ENCODE data around the gene NRDC. TPM values are rescaled to one million over a fixed set of nuclear protein-coding genes. Genes with fewer than 3 reads are reported as not detected.

Gene NRDC
- total RNA-seq, 2 donors from 2014 or later, result 56.8 to 57.7 TPM

DNA sequence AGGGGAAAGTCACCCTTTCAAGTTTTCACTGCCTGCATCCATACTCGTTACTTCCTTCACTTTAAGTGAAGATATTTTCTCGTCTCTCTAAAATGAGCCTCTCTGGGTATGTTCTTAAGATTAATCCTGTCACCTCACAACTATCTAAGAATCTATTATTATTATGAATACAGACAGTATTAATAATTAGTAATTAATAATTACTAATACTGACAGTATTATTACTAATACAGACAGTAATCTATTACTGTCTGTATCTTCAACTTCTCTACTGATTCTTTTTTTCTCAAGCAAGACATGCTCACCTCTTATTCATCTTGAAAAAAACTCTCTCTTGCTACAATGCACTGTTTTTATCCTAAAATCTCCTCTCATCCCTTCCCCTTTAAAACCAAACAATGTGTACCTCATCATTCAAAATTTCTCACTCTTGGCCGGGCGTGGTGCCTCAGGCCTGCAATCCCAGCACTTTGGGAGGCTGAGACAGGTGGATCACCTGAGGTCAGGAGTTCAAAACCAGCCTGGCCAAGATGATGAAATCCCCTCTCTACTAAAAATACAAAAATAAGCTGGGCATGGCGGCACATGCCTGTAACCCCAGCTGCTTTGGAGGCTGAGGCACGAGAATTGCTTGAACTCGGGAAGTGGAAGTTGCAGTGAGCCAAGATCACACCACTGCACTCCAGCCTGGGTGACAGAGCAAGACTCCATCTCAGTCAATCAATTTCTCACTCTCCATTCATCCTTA lies 7.8 kb downstream of the NRDC start:
- DNase-seq (no peak), ATAC-seq (no peak)
- intact Hi-C loops (cut with DNase I), result no loop called here
- TF ChIP-seq, protein P1, sequence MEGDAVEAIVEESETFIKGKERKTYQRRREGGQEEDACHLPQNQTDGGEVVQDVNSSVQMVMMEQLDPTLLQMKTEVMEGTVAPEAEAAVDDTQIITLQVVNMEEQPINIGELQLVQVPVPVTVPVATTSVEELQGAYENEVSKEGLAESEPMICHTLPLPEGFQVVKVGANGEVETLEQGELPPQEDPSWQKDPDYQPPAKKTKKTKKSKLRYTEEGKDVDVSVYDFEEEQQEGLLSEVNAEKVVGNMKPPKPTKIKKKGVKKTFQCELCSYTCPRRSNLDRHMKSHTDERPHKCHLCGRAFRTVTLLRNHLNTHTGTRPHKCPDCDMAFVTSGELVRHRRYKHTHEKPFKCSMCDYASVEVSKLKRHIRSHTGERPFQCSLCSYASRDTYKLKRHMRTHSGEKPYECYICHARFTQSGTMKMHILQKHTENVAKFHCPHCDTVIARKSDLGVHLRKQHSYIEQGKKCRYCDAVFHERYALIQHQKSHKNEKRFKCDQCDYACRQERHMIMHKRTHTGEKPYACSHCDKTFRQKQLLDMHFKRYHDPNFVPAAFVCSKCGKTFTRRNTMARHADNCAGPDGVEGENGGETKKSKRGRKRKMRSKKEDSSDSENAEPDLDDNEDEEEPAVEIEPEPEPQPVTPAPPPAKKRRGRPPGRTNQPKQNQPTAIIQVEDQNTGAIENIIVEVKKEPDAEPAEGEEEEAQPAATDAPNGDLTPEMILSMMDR (IDR thresholded peaks at IDR 0.05), result no peak
- no peak for TF ChIP-seq POLR2A (IDR thresholded peaks at IDR 0.05)
- no peak overlapping the region for H3K4me3 ChIP-seq
- H3K4me1 ChIP-seq, result peaks cover 15% of the 10 kb centered on the region
- H3K27ac ChIP-seq, result no peak overlapping the region
- WGBS, 2 donors, result 93 to 99% methylated on average over 6 to 7 of the region's 7 CpGs
- H3K27me3 ChIP-seq, result no peaks in the 10 kb centered on the region
- no peaks in the 10 kb centered on the region for H3K36me3 ChIP-seq (replicated peaks in 1 of 2; ENCODE audit: insufficient read depth in 1 of 2, low read depth in 2 of 2)
- H3K9me3 ChIP-seq, result no peaks in the 10 kb centered on the region

DNA sequence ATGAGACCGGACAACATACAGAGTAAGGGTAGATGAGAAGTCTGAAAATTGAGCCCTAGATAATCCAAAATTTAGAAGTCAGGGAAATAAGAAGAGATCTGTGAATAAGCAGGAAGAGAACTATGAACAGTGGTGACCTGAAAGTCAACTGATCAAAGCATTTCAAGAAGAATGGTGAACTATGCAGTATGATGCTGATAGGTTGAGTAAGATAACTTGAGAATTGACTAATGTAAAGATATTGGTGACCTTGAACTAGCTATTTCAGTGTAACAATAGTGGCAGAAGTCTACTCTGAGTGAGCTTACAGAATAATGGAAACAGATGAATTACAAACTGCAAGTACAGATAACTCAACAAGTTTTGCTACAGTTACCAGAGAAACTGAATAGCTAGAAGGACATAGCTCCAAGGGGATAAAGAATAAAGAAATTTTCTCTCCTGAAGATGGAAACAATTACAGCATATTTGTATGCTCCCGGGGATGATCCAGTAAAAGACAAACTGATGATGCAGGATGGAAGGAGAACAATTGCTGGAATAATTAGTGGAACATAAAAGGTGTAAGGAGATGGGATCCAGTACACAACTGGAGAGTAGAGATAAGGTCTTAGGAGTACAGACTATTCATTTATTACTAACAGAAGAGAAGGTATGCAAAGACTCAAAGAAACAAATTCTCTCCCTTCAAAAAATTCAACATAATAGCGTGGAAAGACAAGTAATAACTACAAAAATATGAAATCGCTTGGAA lies 10.9 kb downstream of the NRDC start:
- DNase-seq (no peak), ATAC-seq (no peak)
- no peaks in the 10 kb centered on the region for H3K27me3 ChIP-seq
- intact Hi-C loops (cut with DNase I), result no loop called here
- TF ChIP-seq, protein P1 (IDR thresholded peaks at IDR 0.05), result no peak
- TF ChIP-seq POLR2A (IDR thresholded peaks at IDR 0.05), result no peak
- WGBS, 2 donors, result 94 to 96% methylated on average over 4 of the region's 4 CpGs
- H3K4me1 ChIP-seq, result no peaks in the 10 kb centered on the region
- no peaks in the 10 kb centered on the region for H3K9me3 ChIP-seq
- no peak overlapping the region for H3K4me3 ChIP-seq
- no peaks in the 10 kb centered on the region for H3K36me3 ChIP-seq (replicated peaks in 1 of 2; ENCODE audit: insufficient read depth in 1 of 2, low read depth in 2 of 2)
- H3K27ac ChIP-seq, result no peak overlapping the region

DNA sequence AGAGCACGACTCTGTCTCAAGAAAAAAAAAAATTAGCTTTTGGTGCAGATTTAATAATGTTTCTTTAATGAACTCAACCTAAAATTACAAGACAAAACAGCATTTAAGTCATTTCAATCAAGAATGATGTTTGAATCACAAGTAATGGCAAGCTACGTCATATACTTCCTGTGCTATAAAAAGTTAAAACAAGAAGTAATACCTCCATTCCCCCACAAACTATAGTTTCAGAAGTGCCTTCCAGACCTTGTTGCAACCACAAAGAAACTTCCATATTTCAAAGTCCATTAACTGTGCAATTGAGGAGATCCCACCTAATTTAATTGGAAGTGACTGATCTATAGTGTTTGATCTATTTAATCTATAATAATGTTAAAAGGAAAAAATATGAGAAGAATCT lies 15.1 kb downstream of the NRDC start:
- Histone ChIP-seq H3K36me3 (replicated peaks in 1 of 2; ENCODE audit: insufficient read depth in 1 of 2, low read depth in 2 of 2) (no peaks in the 10 kb centered on the region), H3K27me3 (no peaks in the 10 kb centered on the region), H3K4me3 (no peak overlapping the region), H3K4me1 (no peaks in the 10 kb centered on the region), H3K27ac (no peak overlapping the region), H3K9me3 (no peaks in the 10 kb centered on the region)
- intact Hi-C loops (cut with DNase I), result no loop called here
- ATAC-seq (no peak), DNase-seq (no peak)
- TF ChIP-seq, protein P1 (IDR thresholded peaks at IDR 0.05), result no peak
- TF ChIP-seq POLR2A (IDR thresholded peaks at IDR 0.05), result no peak
- WGBS, 2 donors, result 86 to 94% methylated on average over 2 of the region's 2 CpGs

DNA sequence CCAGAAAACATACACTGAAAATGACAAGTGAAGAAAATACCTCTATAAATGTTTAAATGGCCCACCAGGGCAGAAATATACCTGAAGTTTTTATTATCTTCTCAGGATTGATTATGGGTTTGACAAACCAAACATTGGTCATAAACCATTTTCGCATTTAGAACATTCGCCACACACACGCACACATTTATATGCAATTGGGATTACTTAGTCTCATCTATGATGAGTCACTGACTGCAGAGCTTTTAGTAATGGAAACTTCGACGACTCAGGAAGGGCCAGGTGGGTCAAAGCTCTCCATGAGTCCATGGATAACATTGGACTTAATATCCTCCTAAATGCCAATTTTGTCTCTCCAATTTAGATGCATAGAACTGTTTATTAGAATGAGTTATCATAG lies 16.9 kb downstream of the NRDC start:
- Histone ChIP-seq H3K9me3 (no peaks in the 10 kb centered on the region), H3K4me1 (no peaks in the 10 kb centered on the region), H3K27me3 (no peaks in the 10 kb centered on the region), H3K27ac (no peak overlapping the region), H3K36me3 (replicated peaks in 1 of 2; ENCODE audit: insufficient read depth in 1 of 2, low read depth in 2 of 2) (no peaks in the 10 kb centered on the region), H3K4me3 (no peak overlapping the region)
- TF ChIP-seq POLR2A (IDR thresholded peaks at IDR 0.05), result no peak
- TF ChIP-seq, protein P1 (IDR thresholded peaks at IDR 0.05), result no peak
- ATAC-seq (no peak), DNase-seq (no peak)
- intact Hi-C loops (cut with DNase I), result no loop called here
- WGBS, 2 donors, result 93 to 95% methylated on average over 5 of the region's 5 CpGs
